ENCODE results near the gene TSSK2.

Gene TSSK2

GRCh38 chr22:19122752-19123492 is 8.2 kb upstream of the TSSK2 start:
- in situ Hi-C loops (cut with HindIII; ENCODE audit: low sequenced_read_pairs), result no loop called here

- in situ Hi-C loops (cut with HindIII; ENCODE audit: low sequenced_read_pairs), result no loop called here
Measured at GRCh38 chr22:19123936-19124335, 7.2 kb upstream of the TSSK2 start.

GRCh38 chr22:19124377-19124776 is 6.7 kb upstream of the TSSK2 start:
- in situ Hi-C loops (cut with HindIII; ENCODE audit: low sequenced_read_pairs), result no loop called here

- in situ Hi-C loops (cut with HindIII; ENCODE audit: low sequenced_read_pairs), result no loop called here
Measured at GRCh38 chr22:19125011-19125410, 6.1 kb upstream of the TSSK2 start.

- in situ Hi-C loops (cut with HindIII; ENCODE audit: low sequenced_read_pairs), result no loop called here
Measured at GRCh38 chr22:19125474-19126308, 5.4 kb upstream of the TSSK2 start.

- in situ Hi-C loops (cut with HindIII; ENCODE audit: low sequenced_read_pairs), result no loop called here
Measured at GRCh38 chr22:19126309-19127273, 4.5 kb upstream of the TSSK2 start.

GRCh38 chr22:19127329-19128008 is 3.6 kb upstream of the TSSK2 start:
- in situ Hi-C loops (cut with HindIII; ENCODE audit: low sequenced_read_pairs), result no loop called here

GRCh38 chr22:19128009-19128401 is 3.1 kb upstream of the TSSK2 start:
- in situ Hi-C loops (cut with HindIII; ENCODE audit: low sequenced_read_pairs), result no loop called here

GRCh38 chr22:19128946-19129727 is 2.0 kb upstream of the TSSK2 start:
- in situ Hi-C loops (cut with HindIII; ENCODE audit: low sequenced_read_pairs), result no loop called here

GRCh38 chr22:19129871-19130270 is 1.2 kb upstream of the TSSK2 start:
- in situ Hi-C loops (cut with HindIII; ENCODE audit: low sequenced_read_pairs), result no loop called here

- in situ Hi-C loops (cut with HindIII; ENCODE audit: low sequenced_read_pairs), result no loop called here
Measured at GRCh38 chr22:19131685-19132015, 542 bp downstream of the TSSK2 start.

- in situ Hi-C loops (cut with HindIII; ENCODE audit: low sequenced_read_pairs), result no loop called here
Measured at GRCh38 chr22:19132153-19132552, 1.0 kb downstream of the TSSK2 start.

- in situ Hi-C loops (cut with HindIII; ENCODE audit: low sequenced_read_pairs), result no loop called here
Measured at GRCh38 chr22:19132693-19133400, 1.7 kb downstream of the TSSK2 start.

- in situ Hi-C loops (cut with HindIII; ENCODE audit: low sequenced_read_pairs), result no loop called here
Measured at GRCh38 chr22:19133561-19133960, 2.5 kb downstream of the TSSK2 start.

GRCh38 chr22:19134176-19134831 is 3.2 kb downstream of the TSSK2 start:
- in situ Hi-C loops (cut with HindIII; ENCODE audit: low sequenced_read_pairs), result no loop called here

- in situ Hi-C loops (cut with HindIII; ENCODE audit: low sequenced_read_pairs), result no loop called here
Measured at GRCh38 chr22:19134874-19135273, 3.8 kb downstream of the TSSK2 start.

- in situ Hi-C loops (cut with HindIII; ENCODE audit: low sequenced_read_pairs), result no loop called here
Measured at GRCh38 chr22:19136915-19137314, 5.8 kb downstream of the TSSK2 start.

GRCh38 chr22:19137384-19138216 is 6.5 kb downstream of the TSSK2 start:
- in situ Hi-C loops (cut with HindIII; ENCODE audit: low sequenced_read_pairs), result no loop called here

All from endothelial cell of hepatic sinusoid (primary cell).